Osteoblast (primary cell): ENCODE data around the gene SURF2. TPM values are rescaled to one million over a fixed set of nuclear protein-coding genes. Genes with fewer than 3 reads are reported as not detected.
"Not testable (repeated sequence)": the region's sequence is repeated elsewhere in the genome, so short reads cannot be mapped to it uniquely, and the experiment has no call there.

ENCODE experiments used
- DNase-seq: peaks from one replicate; pipeline ENCODE4 v3.0.0; 2011; ENCODE audit warnings: low spot score, mixed read lengths; ENCODE audit not compliant: insufficient read length; ENCODE audit errors: missing footprints
- H2AFZ ChIP-seq: 2 replicates; pipeline ENCODE4 v1.6.0; 2011; ENCODE audit warnings: mild to moderate bottlenecking, low read length
- H3K27ac ChIP-seq: 2 replicates; pipeline ENCODE4 v1.5.1; 2011; ENCODE audit warnings: mild to moderate bottlenecking, low read depth, low read length, moderate library complexity
- H3K27me3 ChIP-seq: 2 replicates; pipeline ENCODE4 v1.6.0; 2012; ENCODE audit warnings: mild to moderate bottlenecking, control low read depth, inconsistent platforms, low read length, moderate library complexity; ENCODE audit not compliant: insufficient read depth
- H3K36me3 ChIP-seq: 2 replicates; pipeline ENCODE4 v1.5.1; 2011; ENCODE audit warnings: mild to moderate bottlenecking, low read length, control low read depth, moderate library complexity; ENCODE audit not compliant: insufficient read depth
- H3K4me1 ChIP-seq: 2 replicates; pipeline ENCODE4 v1.5.1; 2011; ENCODE audit warnings: mild to moderate bottlenecking, low read length, control low read depth, moderate library complexity; ENCODE audit not compliant: insufficient read depth
- H3K4me2 ChIP-seq: 2 replicates; pipeline ENCODE4 v1.6.0; 2011; ENCODE audit warnings: mild to moderate bottlenecking, low read length; ENCODE audit not compliant: insufficient read depth
- H3K4me3 ChIP-seq: fragments of 200-600 bp; sonication (generic); 3 replicates; pipeline ENCODE4 v1.5.1; 2012; ENCODE audit warnings: mild to moderate bottlenecking, low read length, inconsistent platforms; ENCODE audit not compliant: insufficient read depth
- H3K79me2 ChIP-seq: 2 replicates; pipeline ENCODE4 v1.6.0; 2012; ENCODE audit warnings: mild to moderate bottlenecking, low read length, control low read depth, inconsistent platforms; ENCODE audit not compliant: insufficient read depth
- H3K9me3 ChIP-seq: 2 replicates; pipeline ENCODE4 v1.5.1; 2011; ENCODE audit warnings: low read depth, low read length, control low read depth
- H4K20me1 ChIP-seq: 2 replicates; pipeline ENCODE4 v1.6.0; 2012; ENCODE audit warnings: mild to moderate bottlenecking, low read length, control low read depth; ENCODE audit not compliant: insufficient read depth
- CTCF ChIP-seq: IDR thresholded peaks from 2 replicates; pipeline ENCODE4 v1.5.1; 2011; ENCODE audit warnings: mild to moderate bottlenecking, low read depth, low read length, moderate library complexity; ENCODE audit errors: extremely low read depth
- total RNA-seq: library from RNA; depleted of rRNA; stranded (reverse); fragments of >200 nt; gene quantifications from 2 replicates; pipeline ENCODE4 v1.2.3, GENCODE V29; 2012

Gene SURF2
- total RNA-seq = 10.3 and 15.2 TPM in 2 replicates

GRCh38 chr9:133356391-133357091 is at the start of gene SURF2, which contains the start of gene SURF1:
Gene SURF2, plus strand, starts transcription at chr9:133356550. Its CDS starts 43 bp downstream, at chr9:133356593.
Gene SURF1, minus strand, starts transcription at chr9:133356487. Its CDS starts 34 bp downstream, at chr9:133356453.
- Histone ChIP-seq H3K9me3 (no peaks in the 10 kb centered on the region), H4K20me1 (peaks cover 36% of the 10 kb centered on the region), H3K4me1 (peaks cover 25% of the 10 kb centered on the region), H3K27me3 (no peaks in the 10 kb centered on the region), H3K27ac (peak within 1 kb of the TSS; percentile 57), H3K79me2 (peaks cover 60% of the 10 kb centered on the region), H3K36me3 (peaks cover 41% of the 10 kb centered on the region), H2AFZ (peak within 1 kb of the TSS; percentile 50), H3K4me2 (peak within 1 kb of the TSS; percentile 91), H3K4me3 (peak within 1 kb of the TSS; percentile 88)
- DNase-seq = peak; percentile 99
- TF ChIP-seq CTCF = no peak

- no peak for DNase-seq
- no peak overlapping the region for H2AFZ ChIP-seq
- H3K79me2 ChIP-seq = no peaks in the 10 kb centered on the region
- H3K27me3 ChIP-seq = peaks cover 9% of the 10 kb centered on the region
- no peaks in the 10 kb centered on the region for H3K9me3 ChIP-seq
- no peak for TF ChIP-seq CTCF
- no peak overlapping the region for H3K27ac ChIP-seq
- no peaks in the 10 kb centered on the region for H3K4me1 ChIP-seq
- H3K4me3 ChIP-seq = no peak overlapping the region
- H3K36me3 ChIP-seq = no peaks in the 10 kb centered on the region
- H3K4me2 ChIP-seq = no peak overlapping the region
- no peaks in the 10 kb centered on the region for H4K20me1 ChIP-seq
These were observed 49.0 kb upstream of the SURF2 start for GRCh38 chr9:133307301-133307700.

GRCh38 chr9:133309608-133310007 is 46.7 kb upstream of the SURF2 start:
- Histone ChIP-seq H3K36me3 (no peaks in the 10 kb centered on the region), H3K4me2 (no peak overlapping the region), H3K9me3 (no peaks in the 10 kb centered on the region), H3K27me3 (peaks cover 4% of the 10 kb centered on the region), H3K79me2 (no peaks in the 10 kb centered on the region), H4K20me1 (no peaks in the 10 kb centered on the region), H3K4me3 (no peak overlapping the region), H3K27ac (no peak overlapping the region), H3K4me1 (no peaks in the 10 kb centered on the region), H2AFZ (no peak overlapping the region)
- no peak for DNase-seq
- TF ChIP-seq CTCF = no peak

DNA sequence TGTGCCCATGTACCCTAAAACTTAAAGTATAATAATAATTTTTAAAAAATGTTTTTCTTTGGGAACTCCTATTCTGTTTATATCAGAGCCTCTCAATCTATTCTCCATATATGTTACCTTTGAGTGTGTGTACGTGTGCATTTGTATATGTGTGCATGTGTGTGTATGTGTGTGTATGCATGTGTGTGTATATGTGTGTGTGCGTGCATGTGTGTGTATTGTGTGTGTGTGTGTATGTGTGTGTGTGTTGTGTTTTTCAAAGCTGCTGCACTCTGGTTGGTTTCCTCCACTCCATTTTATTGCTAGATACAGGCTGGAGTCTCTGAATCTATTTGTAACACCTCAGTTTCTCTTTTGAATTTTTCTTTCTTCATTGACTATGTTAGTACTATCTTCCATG is 40.4 kb upstream of the SURF2 start:
- Histone ChIP-seq H3K27me3 (no peaks in the 10 kb centered on the region), H4K20me1 (no peaks in the 10 kb centered on the region), H3K36me3 (no peaks in the 10 kb centered on the region), H3K4me2 (no peak overlapping the region), H3K4me3 (no peak overlapping the region), H3K27ac (no peak overlapping the region), H3K4me1 (no peaks in the 10 kb centered on the region), H2AFZ (no peak overlapping the region), H3K79me2 (no peaks in the 10 kb centered on the region), H3K9me3 (no peaks in the 10 kb centered on the region)
- TF ChIP-seq CTCF = no peak
- no peak for DNase-seq

- H3K27ac ChIP-seq, H4K20me1 ChIP-seq, H3K27me3 ChIP-seq, H3K9me3 ChIP-seq, H3K36me3 ChIP-seq, DNase-seq, H3K4me1 ChIP-seq, H3K4me2 ChIP-seq, H3K79me2 ChIP-seq, H2AFZ ChIP-seq, H3K4me3 ChIP-seq: not testable (repeated sequence)
These were observed 38.8 kb upstream of the SURF2 start for GRCh38 chr9:133317551-133317950.
